ENCODE results near the gene TMEM213.

DNA sequence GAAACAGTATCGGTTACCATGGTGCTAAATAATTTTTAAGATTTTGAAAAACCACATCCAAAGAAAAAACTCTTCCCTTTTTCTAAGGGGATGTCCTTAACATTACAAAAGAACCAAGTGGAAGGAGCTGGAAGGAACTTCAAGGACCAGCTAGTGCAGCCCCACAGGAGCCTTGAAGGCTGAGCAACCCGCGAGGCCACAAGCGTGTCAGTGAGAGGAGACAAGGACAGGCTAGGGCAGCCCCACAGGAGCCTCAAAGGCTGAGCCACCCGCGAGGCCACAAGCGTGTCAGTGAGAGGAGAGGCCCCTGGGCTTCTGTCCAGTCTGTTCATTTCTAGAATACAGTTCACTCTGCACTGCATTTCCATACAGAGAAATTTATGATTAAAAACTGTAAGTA, 80.3 kb downstream of the TMEM213 start:
- TF ChIP-seq EZH2 (IDR thresholded peaks at IDR 0.05; ENCODE audit: insufficient read depth, poor library complexity, severe bottlenecking): no peak
- no peak for TF ChIP-seq EZH2phosphoT487 (IDR thresholded peaks at IDR 0.05; ENCODE audit: insufficient read depth, low read depth)
